ENCODE data around the gene B4GALNT2.

Gene B4GALNT2

DNA sequence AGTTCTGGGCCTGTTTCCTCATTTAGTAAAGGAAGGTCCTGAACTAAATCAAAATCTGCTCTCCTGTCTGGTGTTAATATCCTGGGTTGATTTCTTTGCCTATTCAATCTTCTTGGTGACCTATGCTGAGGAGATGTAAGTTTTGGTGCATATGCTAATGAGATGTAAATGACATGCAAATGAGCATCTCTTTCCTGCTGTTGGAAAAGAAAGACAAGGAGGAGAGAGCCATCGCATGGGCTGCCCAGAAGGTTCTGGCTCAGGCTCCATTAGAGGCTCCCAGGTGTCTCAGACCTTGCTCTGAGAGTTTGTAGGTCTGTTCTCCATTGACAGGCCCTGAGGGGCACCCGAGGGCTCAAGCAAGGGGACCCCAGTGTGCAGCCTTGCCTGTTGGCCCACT is 81.3 kb downstream of the B4GALNT2 start:
- no peak for DNase-seq (ENCODE audit: low spot score)

DNA sequence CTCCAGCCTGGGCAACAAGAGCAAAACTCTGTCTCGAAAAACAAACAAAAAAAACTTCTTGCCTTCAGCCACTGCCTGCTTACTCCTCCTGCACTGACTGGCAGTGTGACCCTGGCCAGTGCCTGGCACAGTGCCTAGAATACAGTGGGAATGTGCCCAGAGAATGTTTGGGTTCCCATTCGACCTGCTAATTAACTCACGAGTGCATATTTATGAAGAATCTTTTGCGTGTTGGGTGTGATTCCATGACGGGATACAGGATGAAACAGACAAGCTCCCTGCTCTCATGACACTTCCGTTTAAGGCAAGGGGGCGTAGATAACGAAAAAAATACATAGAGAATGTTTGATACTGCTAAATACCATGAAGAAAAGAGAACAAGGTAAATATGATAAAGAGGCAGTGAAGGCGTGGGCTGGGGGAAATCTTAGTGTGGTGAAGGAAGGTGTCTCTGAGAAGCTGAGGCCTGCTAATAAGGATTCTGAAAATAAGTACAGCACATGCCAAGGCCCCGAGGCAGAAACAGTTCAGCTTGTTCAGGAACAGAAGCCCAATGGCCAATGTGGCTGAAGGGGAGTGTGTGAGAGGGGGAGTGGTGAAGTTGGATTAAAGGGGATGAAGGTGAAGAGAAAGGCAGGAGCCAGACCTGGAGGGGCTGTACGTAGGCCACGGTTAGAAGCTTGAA is 82.2 kb downstream of the B4GALNT2 start:
- no peak for DNase-seq (ENCODE audit: low spot score)

DNA sequence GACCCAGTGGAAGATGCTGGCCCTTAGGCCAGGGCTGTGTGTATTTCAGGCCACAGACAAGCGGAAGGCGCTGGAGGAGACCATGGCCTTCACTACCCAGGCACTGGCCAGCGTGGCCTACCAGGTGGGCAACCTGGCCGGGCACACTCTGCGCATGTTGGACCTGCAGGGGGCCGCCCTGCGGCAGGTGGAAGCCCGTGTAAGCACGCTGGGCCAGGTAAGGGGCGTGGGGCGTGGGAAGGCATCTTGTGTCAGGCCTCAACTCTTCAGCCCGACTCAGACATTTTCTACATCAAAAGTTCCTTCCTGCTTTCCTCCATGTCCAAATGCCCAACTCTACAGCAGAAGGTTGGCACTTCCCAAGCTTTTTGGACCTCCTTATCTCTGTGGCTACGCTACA is 83.9 kb downstream of the B4GALNT2 start:
- no peak for DNase-seq (ENCODE audit: low spot score)

DNA sequence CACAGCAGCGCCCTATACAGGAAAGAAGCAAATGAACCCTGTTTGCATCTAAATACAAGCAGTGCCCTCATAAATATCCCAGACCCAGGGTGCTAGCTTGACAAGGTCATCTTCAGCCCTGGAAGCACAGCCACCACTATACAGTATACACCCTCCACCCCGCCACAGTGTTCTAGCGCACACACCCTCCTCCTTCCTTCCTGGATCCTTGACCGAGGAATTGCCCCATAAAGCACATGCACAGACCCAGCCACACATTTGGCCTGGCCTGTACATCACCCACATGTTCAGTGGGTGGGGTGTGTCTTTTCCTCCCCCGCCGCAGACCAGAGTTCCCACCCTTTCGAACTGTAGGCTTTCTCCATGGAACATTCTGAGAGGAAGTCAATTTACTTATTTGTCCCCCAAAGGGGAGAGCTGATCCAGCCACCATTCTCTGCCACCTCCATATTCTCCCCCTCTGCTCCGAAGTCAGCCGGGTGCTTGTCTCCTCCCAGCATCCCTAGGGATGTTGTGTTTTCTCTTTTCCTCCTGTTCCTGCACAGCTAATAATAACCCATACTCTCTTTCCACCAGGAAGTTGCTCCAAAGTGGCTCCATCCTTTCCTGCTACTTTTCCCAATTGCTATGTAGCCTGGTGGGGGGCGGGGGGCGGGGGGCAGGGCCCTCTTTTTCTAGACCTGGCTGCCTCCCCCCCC is 84.5 kb downstream of the B4GALNT2 start:
- no peak for DNase-seq (ENCODE audit: low spot score)

DNA sequence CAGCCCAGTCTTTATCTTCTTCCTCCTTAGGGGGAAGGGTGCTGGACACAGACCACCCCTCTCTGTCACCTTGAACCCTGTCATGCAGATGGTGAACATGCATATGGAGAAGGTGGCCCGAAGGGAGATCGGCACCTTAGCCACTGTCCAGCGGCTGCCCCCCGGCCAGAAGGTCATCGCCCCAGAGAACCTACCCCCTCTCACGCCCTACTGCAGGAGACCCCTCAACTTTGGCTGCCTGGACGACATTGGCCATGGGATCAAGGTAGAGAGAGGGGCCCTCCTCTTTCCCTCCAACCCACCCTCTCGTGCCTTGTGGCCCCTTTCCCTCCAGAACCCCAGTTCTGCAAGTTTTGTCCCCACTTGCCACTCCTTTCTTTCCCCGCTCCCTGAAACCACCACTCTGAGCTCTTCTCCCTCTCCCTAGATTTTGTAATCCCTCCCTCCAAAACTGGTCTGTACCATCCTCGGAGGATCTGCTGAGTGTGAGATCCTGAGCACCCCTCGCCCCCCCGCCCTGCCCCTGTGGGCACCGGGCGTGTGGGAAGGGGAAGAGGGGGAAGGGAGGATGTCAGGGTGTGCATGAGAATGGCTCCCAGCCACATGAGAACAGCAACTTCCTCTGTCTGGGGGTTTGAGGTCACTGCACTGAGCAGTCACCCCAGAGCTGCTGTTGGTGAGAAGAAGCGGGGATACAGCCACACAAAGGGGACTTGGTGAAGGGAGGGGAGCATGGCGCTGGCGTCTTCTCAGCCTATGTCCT is 85.3 kb downstream of the B4GALNT2 start:
- peak; percentile 36 for DNase-seq (ENCODE audit: low spot score)

DNA sequence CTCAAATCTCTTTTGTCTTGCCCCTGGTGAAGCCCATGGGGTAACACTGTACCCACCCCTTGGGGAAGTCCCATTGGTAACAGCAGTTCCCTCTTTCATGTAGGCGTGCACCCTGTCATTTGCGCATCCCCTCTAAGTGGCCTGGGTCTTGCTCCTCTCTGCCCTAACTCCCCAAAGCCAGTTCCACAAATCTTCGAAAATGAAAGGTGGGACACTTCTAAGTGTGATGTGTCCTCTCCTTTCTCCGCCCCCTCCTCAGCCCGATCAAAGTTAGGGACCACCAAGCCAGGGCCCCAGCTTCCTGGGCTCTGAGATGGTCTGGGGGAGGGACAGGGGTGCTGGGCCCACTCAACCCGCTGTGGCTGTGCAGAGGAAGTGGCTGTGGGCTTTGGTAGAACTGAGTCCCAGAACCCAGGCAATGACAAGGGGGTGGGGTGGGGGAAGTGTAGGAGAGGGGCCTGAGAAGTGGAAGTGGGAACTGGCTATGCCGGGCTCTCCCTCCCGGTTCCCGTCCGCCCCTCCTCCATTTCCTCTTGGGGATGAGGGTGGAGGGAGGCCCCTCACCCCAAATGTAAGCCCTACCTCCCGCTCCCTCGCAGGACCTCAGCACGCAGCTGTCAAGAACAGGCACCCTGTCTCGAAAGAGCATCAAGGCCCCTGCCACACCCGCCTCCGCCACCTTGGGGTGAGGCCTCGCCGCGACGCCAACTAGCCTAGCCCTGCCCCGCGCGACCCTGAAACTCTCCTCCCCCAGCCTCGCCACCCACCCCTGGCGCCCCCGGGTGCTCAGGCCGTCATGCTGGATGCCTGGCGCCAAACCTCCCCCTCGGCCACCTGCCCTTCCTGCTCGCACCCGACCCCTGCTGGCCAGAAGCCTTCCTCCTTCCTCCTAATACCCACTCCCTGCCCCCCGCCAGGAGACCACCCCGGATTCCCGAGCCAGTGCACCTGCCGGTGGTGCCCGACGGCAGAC is 86.7 kb downstream of the B4GALNT2 start:
- DNase-seq (ENCODE audit: low spot score), result peak; percentile 82

DNA sequence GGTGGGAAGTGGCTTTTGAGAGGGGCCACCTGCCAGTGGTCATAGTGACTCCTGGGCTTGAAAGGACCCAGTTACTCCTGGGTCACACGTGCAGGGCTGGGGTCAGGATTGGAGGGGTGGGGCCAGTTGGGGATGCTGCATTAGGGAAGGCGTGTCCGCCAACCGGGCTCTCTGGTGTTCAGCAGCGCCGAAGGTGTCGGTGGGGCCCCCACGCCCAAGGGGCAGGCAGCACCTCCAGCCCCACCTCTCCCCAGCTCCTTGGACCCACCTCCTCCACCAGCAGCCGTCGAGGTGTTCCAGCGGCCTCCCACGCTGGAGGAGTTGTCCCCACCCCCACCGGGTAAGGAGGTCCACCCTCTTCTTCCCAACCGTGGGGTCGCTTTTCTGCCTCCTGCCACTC is 87.4 kb downstream of the B4GALNT2 start:
- no peak for DNase-seq (ENCODE audit: low spot score)

DNA sequence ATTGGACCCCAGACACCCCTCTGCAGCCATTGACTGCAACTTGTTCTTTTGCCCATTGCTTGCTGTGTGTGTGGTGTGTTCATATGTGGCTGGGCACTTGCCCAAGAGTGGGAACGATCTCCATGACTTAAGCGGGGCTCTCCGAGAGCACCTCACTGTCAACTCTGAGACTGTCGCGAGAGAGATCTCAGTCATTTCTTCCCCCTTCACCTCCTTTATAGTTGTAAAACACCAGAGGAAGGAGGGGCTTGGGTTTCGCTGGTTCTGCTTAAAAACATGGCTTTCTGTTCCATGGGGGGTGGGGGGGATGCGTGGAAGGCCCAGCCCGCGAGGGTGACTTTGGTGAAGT is 90.6 kb downstream of the B4GALNT2 start:
- DNase-seq (ENCODE audit: low spot score), result no peak

DNA sequence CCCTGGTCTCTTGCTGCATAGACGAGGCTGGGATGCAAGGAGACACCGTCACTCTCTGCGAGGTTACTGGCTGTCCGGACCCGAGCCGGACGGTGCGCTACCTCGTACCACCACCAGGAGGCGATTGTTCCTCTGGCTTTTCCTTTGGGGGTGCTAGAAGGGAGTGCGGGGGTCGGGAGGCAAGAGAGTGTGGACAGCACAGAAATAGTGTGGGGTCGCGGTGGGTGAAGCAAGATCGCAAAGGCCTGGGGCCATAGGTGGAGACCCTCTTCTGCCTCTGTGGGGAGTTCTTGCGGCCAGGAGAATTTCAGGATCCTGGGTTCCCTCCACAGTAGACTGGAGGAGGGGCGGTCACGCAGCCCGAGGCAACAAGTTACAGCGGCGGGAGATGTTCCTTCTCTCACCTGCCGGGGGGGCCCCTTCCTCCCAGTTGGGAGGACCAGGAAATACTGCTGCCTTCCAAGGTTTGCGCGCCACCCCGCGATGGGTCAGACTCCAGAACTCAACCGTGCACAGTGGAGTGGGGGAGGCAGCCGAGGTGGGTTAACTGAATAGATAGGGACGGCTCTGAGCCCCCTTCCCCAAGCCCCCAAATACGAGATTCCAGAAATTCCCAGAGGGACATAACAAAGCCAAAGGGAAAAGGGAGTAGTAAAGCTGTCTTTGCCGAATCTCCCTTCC is 91.1 kb downstream of the B4GALNT2 start:
- peak; percentile 89 for DNase-seq (ENCODE audit: low spot score)

DNA sequence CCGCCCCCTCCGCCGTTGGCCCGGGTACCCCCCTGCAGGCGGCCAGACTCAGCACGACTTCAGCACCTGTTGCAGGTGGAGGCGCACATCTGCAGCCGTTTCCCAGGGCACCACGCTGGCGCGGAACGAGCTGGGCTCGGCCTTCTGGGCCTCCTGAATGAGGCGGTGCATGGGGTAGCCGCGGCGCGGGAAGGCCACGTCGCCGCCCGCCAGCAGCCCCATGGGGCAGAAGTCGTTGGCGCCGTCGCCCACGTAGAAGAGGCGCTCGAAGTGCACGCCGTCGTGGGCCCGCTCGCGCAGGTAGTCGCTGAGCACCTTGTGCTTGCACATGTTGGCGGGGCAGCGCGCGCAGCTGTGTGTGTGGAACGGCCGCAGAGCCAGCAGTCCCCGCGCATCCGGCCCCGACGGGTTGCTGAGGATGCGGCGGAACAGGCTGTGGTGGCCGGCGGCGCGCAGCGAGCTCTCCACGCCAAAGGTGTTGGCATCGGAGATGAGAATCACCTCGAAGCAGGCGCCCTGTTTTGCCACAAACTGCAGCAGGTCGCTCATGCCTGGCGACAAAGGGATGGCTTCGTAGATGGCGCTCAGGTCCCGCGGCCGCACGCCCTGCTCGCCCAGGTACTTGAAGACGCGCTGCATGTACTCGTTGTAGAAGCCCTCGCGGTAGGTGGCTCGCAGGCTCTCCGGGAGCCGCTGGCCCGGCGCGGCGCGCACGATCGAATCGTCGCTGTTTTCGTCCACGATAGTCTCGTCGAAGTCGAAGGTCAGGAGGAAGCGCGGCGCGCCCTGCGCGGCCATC is 91.8 kb downstream of the B4GALNT2 start:
- DNase-seq (ENCODE audit: low spot score), result peak; percentile 56

DNA sequence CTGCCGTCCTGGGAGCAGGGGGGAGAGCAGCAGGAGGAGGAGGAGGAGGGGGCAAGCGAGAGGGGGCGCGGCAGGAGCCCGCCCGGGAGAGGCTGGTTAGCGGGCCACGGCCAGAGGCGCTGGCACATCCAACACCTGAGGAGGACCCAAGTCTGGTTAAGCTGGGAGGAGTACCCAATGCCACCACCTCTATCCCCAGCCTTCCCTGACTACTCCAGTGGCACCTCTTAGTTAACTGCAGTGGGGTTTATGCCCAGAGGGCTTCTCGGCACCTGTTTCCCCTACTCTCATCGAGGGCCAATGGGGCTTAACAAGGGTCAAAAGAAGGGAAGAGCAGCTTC is 92.4 kb downstream of the B4GALNT2 start:
- no peak for DNase-seq (ENCODE audit: low spot score)

DNA sequence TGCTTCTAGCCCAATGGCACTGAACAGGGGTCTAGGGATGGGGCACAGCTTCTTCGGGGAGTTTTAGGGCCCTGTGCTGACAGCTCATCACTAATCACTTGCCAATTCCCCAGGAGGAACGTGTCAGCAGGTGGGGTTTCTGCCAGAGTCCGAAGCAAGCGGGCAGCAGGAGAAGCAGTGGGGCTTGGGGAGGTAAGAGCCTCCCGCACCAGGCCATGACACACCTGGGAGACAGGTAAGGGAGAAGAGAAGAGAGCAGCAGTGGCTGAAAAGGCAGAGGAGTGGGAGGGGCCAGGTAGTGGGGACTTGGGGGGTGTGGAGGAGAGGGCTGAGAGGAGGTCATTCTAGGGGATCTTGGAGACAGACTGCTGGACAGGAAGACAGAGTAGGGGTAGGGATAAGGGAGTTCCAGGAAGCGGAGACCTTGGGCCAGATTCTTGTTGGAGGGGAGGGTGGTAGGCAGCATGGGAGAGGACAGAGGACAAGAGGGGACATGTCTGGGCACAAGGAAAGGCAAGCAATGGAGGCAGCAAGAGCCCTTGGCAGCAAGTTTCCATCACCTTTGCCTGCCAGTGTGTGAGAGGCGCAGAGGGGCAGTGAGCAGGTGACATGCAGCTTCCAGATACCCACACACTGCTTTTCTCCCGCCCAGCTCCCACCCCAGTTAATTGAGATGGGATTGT is 93.1 kb downstream of the B4GALNT2 start:
- DNase-seq (ENCODE audit: low spot score), result no peak
